ENCODE results near the gene SULT2B1.

DNA sequence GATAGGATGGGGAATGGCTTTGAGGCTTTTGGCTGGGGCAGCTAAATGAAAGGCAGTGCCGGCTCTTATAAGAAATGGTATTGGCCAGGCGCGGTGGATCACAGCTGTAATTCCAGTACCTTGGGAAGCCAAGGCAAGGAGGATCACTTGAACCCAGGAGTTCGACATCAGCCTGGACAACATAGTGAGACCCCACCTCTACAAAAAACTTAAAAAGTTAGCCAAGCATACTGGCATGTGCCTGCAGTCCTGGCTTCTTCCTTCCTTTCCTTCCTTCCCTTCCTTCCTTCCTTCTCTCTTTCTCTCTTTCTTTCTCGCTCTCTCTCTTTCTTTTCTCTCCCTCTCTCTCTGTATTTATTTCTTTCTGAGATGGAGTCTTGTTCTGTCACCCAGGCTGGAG, 90.9 kb downstream of the SULT2B1 start:
- TF ChIP-seq POLR2AphosphoS5 (IDR thresholded peaks at IDR 0.05) = no peak
- TF ChIP-seq, protein P1, sequence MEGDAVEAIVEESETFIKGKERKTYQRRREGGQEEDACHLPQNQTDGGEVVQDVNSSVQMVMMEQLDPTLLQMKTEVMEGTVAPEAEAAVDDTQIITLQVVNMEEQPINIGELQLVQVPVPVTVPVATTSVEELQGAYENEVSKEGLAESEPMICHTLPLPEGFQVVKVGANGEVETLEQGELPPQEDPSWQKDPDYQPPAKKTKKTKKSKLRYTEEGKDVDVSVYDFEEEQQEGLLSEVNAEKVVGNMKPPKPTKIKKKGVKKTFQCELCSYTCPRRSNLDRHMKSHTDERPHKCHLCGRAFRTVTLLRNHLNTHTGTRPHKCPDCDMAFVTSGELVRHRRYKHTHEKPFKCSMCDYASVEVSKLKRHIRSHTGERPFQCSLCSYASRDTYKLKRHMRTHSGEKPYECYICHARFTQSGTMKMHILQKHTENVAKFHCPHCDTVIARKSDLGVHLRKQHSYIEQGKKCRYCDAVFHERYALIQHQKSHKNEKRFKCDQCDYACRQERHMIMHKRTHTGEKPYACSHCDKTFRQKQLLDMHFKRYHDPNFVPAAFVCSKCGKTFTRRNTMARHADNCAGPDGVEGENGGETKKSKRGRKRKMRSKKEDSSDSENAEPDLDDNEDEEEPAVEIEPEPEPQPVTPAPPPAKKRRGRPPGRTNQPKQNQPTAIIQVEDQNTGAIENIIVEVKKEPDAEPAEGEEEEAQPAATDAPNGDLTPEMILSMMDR (IDR thresholded peaks at IDR 0.05) = no peak
- no peak for TF ChIP-seq POLR2A (IDR thresholded peaks at IDR 0.05; ENCODE audit: low read depth)

All from esophagus muscularis mucosa (tissue), 3 donors.